ENCODE results near the gene FCHO1.
"Not testable (repeated sequence)": the region's sequence is repeated elsewhere in the genome, so short reads cannot be mapped to it uniquely, and the experiment has no call there.

FCHO1 gene

DNA sequence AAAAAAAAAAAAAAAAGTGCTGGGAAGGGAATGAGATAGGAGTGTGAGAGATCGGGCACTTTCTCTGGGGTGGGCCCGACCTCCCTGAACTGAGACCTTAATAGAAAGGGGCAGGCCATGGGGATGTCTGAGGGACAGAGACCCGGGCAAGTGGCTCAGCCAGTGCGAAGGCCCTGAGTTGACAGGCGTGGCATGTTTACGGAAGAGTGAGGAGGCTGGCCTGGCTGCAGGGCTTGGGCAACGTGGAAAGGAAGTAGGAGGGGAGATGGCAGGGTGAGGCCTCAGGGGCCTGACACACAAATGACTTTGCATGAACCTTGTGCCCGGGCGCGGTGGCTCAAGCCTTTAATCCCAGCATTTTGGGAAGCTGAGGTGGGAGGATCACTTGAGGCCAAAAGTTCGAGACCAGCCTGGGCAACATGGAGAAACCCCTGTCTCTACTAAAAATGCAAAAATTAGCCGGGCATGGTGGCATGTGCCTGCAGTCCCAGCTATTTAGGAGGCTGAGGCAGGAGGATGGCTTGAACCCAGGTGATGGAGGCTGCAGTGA lies 13.9 kb downstream of the FCHO1 start:
- DNase-seq, result peak; percentile 83

DNA sequence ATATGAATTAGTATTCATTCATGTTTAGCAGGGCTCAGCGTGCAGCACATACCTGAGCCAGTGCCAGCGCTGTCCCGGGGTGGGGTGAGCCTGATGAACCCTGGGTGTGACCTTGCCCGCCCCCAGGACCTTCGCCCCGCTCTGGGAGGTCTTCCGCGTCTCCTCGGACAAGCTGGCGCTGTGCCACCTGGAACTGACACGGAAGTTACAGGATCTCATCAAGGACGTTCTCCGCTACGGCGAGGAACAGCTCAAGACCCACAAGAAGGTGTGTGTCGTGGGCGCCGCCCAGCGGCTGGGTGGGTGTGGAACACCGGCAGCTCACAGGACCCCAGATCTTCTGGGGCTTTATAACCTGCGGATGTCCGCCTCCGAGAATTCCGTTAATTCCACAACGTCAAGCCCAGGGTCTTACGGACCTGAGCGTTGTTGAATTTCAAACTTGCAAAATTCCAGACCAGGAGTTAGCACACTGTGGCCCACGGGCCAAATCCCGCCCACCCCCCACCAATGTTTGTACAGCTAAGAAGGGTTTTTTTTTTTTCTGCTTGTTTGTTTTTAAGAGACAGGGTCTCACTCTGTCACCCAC lies 15.4 kb downstream of the FCHO1 start:
- peak; percentile 93 for DNase-seq

GRCh38 chr19:17767559-17767958 lies 16.3 kb downstream of the FCHO1 start:
- DNase-seq, result peak; percentile 87

GRCh38 chr19:17770613-17771012 lies 19.3 kb downstream of the FCHO1 start:
- no peak for DNase-seq

- DNase-seq, result peak; percentile 57
These were observed 20.9 kb downstream of the FCHO1 start for GRCh38 chr19:17772172-17772571.

DNA sequence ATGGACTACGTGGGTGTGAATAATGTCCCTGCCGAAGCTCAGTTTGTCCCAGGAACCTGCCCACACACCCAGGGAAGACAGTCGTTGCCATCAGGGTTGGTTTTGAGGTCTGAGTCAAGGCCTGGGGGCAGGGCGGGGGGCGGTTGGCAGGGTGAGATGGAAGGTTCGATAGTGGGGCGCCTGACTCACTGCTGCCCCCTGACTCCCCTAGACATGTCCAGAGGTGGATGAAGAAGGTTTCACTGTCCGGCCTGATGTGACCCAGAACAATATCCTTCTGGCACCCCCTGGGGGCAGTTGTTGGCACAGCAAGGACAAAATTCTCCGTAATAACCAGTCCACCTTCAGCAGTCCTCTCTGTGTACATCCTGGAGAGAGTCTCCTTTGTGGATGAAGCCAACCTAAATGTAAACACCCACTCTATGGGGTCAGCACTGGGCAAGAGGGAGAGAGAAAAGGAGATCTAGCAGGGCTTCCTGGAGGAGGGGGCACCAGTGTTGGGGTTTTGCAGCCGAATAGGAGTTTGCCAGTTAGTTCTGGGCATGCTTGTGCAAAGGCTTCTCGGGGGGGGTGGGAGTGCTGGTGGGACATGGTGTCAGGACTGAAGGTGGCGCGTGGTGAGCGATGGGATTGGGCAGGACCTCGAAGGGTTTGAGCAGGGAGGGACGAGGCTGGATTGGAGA lies 24.1 kb downstream of the FCHO1 start:
- DNase-seq, result peak; percentile 72

DNA sequence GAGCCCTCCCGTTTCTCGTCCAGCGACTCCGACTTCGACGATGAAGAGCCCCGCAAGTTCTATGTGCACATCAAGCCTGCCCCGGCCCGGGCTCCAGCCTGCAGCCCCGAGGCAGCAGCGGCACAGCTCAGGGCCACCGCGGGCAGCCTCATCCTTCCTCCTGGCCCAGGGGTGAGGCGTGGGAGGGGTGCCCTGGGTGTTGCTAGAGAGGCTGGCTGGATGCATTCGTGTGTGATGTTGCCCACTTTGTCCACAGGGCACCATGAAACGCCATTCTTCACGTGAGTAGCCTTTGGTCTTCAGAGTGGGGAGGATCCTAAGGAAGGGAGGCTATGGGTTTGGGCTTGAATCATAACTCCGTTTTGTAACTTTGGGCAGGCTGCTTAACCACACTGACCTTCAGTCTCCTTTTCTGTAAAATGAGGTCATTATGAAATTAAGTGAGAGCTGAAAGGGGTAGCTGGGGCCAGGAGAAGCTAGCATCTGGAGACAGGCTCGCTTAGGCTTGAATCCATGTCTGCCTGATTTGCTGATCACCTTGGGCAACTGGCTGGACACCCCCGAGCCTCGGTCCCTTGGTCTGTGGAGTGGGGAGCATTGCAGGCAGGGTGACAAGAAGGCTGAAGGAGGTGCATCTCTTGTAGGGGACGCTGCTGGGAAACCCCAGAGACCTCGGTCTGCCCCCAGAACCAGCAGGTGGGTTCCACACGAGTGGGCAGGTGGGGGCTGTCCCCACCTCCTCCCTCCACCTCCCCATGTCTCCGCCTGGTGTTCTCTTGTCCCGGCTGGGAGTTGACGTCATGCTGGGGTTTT lies 24.9 kb downstream of the FCHO1 start:
- DNase-seq, result no peak

DNA sequence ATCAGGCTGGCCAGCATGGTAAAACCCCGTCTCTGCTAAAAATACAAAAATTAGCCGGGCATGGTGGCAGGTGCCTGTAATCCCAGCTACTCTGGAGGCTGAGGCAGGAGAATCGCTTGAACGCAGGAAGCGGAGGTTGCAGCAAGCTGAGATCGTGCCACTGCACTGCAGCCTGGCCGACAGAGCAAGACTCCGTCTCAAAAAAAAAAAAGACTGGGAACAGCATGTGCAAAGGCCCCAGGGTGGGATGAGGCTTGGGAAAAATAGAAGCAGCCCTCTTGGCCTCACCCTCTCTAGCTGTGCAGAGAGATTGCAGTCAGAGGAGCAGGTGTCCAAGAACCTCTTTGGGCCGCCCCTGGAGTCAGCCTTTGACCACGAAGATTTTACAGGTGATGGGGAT lies 26.6 kb downstream of the FCHO1 start:
- DNase-seq, result not testable (repeated sequence)

DNA sequence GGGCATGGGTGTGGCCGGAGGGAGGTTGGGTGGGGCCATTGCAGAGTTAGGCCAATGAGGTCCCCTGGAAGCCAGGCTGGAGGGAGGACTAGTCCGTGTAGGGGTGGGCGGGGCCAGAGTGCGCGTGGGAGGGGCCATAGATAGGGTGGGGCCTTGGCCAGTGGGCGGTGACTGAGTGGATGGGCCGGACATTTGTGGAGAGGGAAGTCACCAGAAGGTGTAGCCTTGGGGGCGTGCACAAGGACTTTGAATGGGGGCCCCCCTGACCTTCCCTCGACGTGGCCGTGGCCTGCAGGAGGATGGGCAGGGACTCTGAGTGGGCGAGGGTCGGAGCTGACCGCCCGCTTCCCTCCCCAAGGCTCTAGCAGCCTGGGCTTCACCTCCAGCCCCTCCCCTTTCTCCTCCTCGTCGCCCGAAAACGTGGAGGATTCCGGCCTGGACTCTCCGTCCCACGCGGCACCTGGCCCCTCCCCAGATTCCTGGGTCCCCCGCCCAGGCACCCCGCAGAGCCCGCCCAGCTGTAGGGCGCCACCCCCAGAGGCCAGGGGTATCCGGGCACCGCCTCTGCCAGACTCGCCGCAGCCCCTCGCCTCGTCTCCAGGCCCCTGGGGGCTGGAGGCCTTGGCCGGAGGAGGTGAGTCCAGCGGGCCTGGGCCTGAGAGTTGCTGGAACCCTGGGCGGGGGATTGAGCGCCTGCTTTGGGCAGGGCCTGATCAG lies 27.1 kb downstream of the FCHO1 start:
- DNase-seq, result peak; percentile 90

GRCh38 chr19:17778968-17779929 lies 28.0 kb downstream of the FCHO1 start:
- peak; percentile 69 for DNase-seq

- no peak for DNase-seq
These were observed 29.5 kb downstream of the FCHO1 start for GRCh38 chr19:17780781-17781180.

DNA sequence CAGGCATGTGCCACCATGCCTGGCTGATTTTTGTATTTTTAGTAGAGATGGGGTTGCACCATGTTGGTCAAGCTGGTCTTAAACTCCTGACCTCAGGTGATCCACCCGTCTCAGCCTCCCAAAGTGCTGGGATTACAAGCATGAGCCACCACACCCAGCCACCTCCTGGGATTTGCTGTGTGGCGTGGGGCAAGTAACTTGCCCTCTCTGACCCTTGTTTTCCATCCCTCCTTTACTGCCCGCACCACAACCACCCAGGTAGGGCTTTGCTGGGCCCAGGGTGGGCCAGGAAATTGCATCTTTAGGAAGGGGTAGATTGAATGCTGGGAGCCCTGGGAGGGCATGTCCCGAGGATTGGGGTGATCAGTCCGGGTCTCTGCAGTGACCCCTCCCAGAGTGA lies 32.4 kb downstream of the FCHO1 start:
- DNase-seq, result not testable (repeated sequence)

- DNase-seq, result peak; percentile 90
These were observed 33.1 kb downstream of the FCHO1 start for GRCh38 chr19:17784201-17785008.

DNA sequence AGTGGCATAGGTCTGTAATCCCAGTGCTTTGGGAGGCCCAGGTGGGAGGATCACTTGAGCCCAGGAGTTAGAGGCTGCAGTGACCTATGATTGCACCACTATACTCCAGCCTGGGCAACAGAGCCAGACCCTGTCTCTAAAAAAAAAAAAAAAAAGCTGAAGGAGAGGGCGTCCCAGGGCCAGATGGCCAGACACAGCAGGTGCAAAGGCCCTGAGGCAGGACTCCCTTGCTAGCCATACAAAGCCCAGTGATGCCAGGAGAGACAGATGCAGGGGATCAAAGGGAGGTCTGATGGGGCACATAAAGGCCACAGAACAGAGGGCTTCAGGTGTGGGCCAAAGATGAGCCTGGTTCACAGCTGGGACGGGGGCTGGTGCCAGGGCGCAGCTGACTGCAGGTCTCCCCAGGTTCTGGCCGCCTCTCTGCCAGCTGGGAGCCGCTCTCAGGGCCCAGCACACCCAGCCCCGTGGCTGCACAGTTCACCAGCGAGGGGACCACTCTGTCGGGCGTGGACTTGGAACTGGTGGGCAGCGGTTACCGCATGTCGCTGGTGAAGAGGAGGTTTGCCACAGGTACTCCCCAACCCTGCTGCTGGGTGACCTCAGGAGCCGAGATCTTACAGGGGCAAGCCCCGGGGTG lies 36.1 kb downstream of the FCHO1 start:
- no peak for DNase-seq

DNA sequence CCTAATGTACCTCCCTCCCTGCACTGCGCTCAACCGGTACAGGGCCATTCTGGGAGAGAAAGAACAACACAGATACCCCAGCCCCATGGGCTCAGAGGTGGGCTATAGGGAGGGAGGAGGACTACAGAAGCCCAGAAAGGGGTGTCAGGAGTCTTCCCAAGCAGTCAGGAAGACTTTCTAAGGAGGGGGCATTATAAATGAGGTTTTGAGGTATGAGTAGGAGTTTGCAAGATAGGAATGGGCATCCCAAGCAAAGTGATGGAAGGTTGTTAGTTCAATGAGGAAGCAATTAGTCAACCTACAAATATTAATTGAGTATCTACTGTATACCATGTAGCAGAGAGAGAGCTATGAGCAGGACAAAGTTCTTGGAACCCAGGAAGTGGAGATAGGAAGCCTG lies 37.4 kb downstream of the FCHO1 start:
- DNase-seq, result no peak

- DNase-seq, result no peak
These were observed 38.9 kb downstream of the FCHO1 start for GRCh38 chr19:17790059-17790780.

GRCh38 chr19:17794412-17794730 lies 43.1 kb downstream of the FCHO1 start:
- no peak for DNase-seq

- DNase-seq, result peak; percentile 46
These were observed 43.6 kb downstream of the FCHO1 start, which contains the start of gene B3GNT3 for GRCh38 chr19:17794731-17795494. Gene B3GNT3 (plus strand): TSS chr19:17795138. CDS start chr19:17807808, 12,670 bp downstream.

DNA sequence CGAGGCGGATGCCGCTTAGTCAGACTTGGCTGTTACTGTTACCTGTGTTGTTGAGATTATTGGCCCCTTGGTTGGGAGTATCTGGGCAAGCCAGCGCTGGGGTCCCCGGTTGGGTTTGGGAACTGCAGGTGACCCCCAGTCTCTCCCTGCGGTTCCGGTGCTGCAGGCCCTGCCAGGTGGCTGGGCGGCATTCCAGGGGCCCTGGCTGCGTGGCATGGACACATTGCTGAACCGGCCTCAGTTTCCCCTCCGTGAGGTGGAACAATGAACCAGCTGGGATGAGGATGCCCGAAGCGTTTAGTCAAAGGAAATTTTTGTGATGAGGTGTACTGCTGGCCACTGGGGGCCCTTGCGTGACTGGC lies 44.2 kb downstream of the FCHO1 start:
- no peak for DNase-seq
